Measurements from ENCODE around the gene MAP3K6. TPM values are rescaled to one million over a fixed set of nuclear protein-coding genes. Genes with fewer than 3 reads are reported as not detected.
A peak's percentile ranks its signal among the peaks of the same experiment; 100 is the strongest.

MAP3K6 gene
- total and polyA plus RNA-seq, 2 of the 13 experiments (the other 11 are each of a cell fraction or from before 2014, with no cell fraction given): 2.7 to 3.2 TPM

- no peak for TF ChIP-seq LBX2 (CRISPR knock-in tag; IDR thresholded peaks at IDR 0.05; ENCODE audit: borderline replicate concordance)
- TF ChIP-seq POLR2A (IDR thresholded peaks at IDR 0.05; ENCODE audit: insufficient read depth in 1 of 2, low read depth in 2 of 2, low read length in 2 of 2): 0 out of 4 replicates have a peak, but pooled peaks of 1 of the 2 experiments have one; percentile 20
- no peak for TF ChIP-seq BCL3 (CRISPR knock-in tag; IDR thresholded peaks at IDR 0.05)
- no peak for TF ChIP-seq TEF (CRISPR knock-in tag; IDR thresholded peaks at IDR 0.05)
- TF ChIP-seq GATAD2A (CRISPR knock-in tag; IDR thresholded peaks at IDR 0.05): peak; percentile 51; the same call in 1 of the 2 replicates
- TF ChIP-seq GATAD1 (CRISPR knock-in tag; IDR thresholded peaks at IDR 0.05): peak; percentile 50
- TF ChIP-seq ZNF362 (CRISPR knock-in tag; IDR thresholded peaks at IDR 0.05; ENCODE audit: borderline replicate concordance): no peak
- no peak for TF ChIP-seq ZBTB39 (CRISPR knock-in tag; IDR thresholded peaks at IDR 0.05)
- no peak for TF ChIP-seq CEBPB (IDR thresholded peaks at IDR 0.05; ENCODE audit: borderline replicate concordance, low read depth, low read length)
- TF ChIP-seq ZNF883 (CRISPR knock-in tag; IDR thresholded peaks at IDR 0.05; ENCODE audit: not compliant biosample characterization): no peak
- no peak for TF ChIP-seq ZNF256 (CRISPR knock-in tag; conservative IDR thresholded peaks at IDR 0.05)
- TF ChIP-seq AGO2 (optimal IDR thresholded peaks at IDR 0.05; ENCODE audit: low read depth, low read length): no peak
- peak; percentile 63 for TF ChIP-seq AGO1 (IDR thresholded peaks at IDR 0.05; ENCODE audit: low read depth, low read length, poor library complexity, severe bottlenecking)
- TF ChIP-seq TFAP4 (IDR thresholded peaks at IDR 0.05; ENCODE audit: borderline replicate concordance, low read depth): peak; percentile 58; the same call in 1 of the 2 replicates
- TF ChIP-seq MLLT10 (CRISPR knock-in tag; IDR thresholded peaks at IDR 0.05): no peak
- TF ChIP-seq SIN3A (IDR thresholded peaks at IDR 0.05; ENCODE audit: borderline replicate concordance, low read depth, low read length): no peak
- no peak for TF ChIP-seq ZNF33B (CRISPR knock-in tag; IDR thresholded peaks at IDR 0.05)
- TF ChIP-seq ARNT2 (CRISPR knock-in tag; IDR thresholded peaks at IDR 0.05; ENCODE audit: low read depth): 0 out of 2 replicates have a peak, but pooled peaks have one; percentile 44
- TF ChIP-seq DRAP1 (CRISPR knock-in tag; IDR thresholded peaks at IDR 0.05): no peak
Observed at GRCh38 chr1:27341525-27342252, 25.1 kb downstream of the MAP3K6 start, which contains the start of gene SYTL1 (continued).
